ENCODE results near the gene OTUB2. TPM values are rescaled to one million over a fixed set of nuclear protein-coding genes. Genes with fewer than 3 reads are reported as not detected.

Gene OTUB2
- total RNA-seq, 1 donor from 2014 or later = 8.3 TPM

DNA sequence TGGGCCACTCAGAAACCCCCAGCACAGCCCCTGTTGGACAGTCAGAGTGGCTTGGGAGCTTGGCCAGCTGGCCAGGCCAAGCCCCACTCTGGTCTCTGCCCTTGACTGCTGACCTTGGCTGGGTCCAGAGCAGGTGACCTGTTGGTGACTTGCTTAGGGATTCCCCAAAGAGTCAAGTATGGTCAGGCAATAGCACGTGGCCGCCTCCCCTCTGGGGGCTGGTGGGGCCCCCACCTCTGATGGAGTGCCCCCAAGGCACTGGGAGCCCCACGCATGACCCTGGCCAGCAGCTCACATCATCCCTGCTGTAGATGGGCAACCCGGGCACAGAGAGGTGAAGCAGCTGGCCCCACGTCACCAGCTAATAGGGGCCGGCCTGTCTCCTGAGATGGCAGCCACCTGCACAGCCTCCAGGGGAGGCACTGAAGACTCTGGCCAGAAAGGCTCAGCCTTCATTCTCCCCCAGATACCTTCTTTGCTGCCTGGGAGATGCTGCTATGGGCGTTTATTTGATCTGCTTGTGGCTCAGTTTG is 27.2 kb upstream of the OTUB2 start:
- Histone ChIP-seq H3K4me3 (ENCODE audit: low read depth, low read length) (no peak overlapping the region), H3K36me3 (ENCODE audit: control insufficient read depth, insufficient read depth, low read length) (no peaks in the 10 kb centered on the region), H3K27me3 (ENCODE audit: control insufficient read depth, insufficient read depth, low read length) (peaks cover 2% of the 10 kb centered on the region)
- no peak for DNase-seq (ENCODE audit: low read depth)
- TF ChIP-seq, protein P1, sequence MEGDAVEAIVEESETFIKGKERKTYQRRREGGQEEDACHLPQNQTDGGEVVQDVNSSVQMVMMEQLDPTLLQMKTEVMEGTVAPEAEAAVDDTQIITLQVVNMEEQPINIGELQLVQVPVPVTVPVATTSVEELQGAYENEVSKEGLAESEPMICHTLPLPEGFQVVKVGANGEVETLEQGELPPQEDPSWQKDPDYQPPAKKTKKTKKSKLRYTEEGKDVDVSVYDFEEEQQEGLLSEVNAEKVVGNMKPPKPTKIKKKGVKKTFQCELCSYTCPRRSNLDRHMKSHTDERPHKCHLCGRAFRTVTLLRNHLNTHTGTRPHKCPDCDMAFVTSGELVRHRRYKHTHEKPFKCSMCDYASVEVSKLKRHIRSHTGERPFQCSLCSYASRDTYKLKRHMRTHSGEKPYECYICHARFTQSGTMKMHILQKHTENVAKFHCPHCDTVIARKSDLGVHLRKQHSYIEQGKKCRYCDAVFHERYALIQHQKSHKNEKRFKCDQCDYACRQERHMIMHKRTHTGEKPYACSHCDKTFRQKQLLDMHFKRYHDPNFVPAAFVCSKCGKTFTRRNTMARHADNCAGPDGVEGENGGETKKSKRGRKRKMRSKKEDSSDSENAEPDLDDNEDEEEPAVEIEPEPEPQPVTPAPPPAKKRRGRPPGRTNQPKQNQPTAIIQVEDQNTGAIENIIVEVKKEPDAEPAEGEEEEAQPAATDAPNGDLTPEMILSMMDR (IDR thresholded peaks at IDR 0.05; ENCODE audit: insufficient read depth, low read length, poor library complexity, severe bottlenecking) = no peak

DNA sequence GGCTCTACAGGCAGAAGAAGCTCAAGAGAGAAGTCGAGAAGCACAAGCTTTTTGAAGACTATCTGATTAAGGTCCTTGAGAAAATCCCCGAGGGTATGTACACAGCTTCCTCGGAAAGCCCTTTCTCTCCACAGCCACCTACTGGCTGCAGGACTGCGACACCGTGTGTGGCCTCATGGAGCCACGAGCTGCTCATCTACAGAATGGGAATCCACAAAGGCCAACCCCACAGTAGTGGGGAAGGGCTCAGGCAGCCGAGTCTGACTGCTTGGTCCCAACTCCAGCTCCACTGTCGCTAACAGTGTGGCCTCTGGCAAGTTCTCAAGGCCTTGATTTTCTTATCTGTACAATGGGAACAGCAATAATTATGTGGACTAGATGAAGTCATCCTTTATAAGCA is 26.6 kb upstream of the OTUB2 start:
- Histone ChIP-seq H3K36me3 (ENCODE audit: control insufficient read depth, insufficient read depth, low read length) (no peaks in the 10 kb centered on the region), H3K4me3 (ENCODE audit: low read depth, low read length) (no peak overlapping the region), H3K27me3 (ENCODE audit: control insufficient read depth, insufficient read depth, low read length) (peaks cover 4% of the 10 kb centered on the region)
- DNase-seq (ENCODE audit: low read depth) = no peak
- TF ChIP-seq, protein P1 (IDR thresholded peaks at IDR 0.05; ENCODE audit: insufficient read depth, low read length, poor library complexity, severe bottlenecking) = no peak

DNA sequence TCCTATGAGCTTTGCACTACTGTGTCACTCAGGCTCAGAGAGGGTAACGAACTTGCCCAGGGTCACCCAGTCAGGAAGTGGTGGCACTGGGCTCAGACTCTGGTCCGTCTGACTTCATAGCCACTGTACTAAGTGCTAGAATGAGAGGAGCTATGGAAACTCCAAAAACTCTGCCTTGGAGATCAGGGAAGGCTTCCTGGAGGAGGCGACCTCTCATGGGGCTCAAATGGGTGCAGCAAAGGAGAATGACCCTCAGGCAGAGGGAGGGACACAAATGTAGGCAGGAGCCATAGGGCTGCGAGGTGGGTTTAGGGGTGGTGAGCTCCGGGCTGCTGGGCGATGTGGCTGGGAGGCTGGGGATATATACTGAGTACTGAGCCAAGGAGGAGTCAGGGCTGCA is 25.9 kb upstream of the OTUB2 start:
- no peak for DNase-seq (ENCODE audit: low read depth)
- H3K36me3 ChIP-seq (ENCODE audit: control insufficient read depth, insufficient read depth, low read length) = no peaks in the 10 kb centered on the region
- peaks cover 6% of the 10 kb centered on the region for H3K27me3 ChIP-seq (ENCODE audit: control insufficient read depth, insufficient read depth, low read length)
- H3K4me3 ChIP-seq (ENCODE audit: low read depth, low read length) = no peak overlapping the region
- TF ChIP-seq, protein P1 (IDR thresholded peaks at IDR 0.05; ENCODE audit: insufficient read depth, low read length, poor library complexity, severe bottlenecking) = no peak

DNA sequence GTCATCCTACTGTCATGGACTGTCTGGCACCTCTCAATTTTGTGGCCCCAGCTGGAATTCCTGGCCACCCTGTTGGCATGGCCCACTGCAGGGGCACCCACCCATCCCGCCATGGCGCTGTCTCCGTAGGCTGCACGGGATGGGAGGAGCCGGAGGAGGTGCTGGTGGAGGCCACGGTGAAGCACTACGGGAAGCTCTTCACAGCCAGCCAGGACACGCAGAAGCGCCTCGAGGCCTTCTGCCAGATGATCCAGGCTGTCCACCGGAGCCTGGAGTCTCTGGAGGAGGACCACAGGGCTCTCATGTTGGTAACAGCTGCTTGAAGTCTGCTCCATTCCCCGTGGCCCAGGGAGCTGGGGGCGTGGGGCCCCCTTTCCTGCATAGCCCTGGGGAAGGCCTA is 25.1 kb upstream of the OTUB2 start:
- DNase-seq (ENCODE audit: low read depth) = no peak
- H3K4me3 ChIP-seq (ENCODE audit: low read depth, low read length) = no peak overlapping the region
- H3K27me3 ChIP-seq (ENCODE audit: control insufficient read depth, insufficient read depth, low read length) = peaks cover 7% of the 10 kb centered on the region
- H3K36me3 ChIP-seq (ENCODE audit: control insufficient read depth, insufficient read depth, low read length) = no peaks in the 10 kb centered on the region
- TF ChIP-seq, protein P1 (IDR thresholded peaks at IDR 0.05; ENCODE audit: insufficient read depth, low read length, poor library complexity, severe bottlenecking) = no peak

DNA sequence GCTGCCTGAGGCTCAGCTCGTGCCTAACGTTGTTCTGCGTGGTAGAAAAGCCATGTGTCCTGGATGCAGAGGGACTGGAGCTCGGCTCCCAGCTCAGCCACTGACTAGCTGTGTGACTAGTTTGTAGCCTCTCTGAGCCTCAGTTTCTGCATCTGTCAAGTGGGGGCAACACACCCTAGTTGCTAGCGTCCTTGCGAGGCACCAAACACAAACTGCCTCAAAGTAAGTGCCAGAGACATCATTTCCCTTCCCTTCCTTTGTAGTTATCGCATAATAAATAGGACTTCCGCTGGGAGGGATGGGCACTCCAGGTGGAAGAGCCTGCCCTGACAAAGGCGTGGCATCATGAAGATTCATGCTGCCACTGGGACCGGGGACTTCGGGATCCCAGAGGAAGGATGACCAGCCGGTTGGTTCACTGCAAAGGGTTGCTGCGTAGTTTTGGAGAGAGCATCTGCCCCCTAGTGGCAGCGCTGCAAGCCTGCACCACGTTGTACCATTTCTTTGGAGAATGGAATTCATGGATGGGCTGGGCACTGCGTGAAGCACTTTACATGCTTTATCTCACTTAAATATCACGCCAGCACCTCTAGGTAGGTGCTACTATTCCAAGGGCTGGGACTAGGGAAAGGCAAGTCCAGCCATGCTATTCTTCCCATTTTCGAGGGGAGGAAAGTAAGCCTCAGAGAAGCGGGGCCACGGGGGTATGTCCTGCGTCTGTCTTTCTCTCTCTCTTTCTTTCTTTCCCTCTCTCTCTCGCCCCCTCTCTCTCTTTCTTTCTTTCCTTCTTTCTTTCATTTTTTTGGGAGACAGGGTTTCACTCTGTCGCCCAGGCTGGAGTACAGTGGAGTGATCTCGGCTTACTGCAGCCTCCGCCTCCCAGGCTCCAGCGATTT is 24.4 kb upstream of the OTUB2 start:
- DNase-seq (ENCODE audit: low read depth) = no peak
- Histone ChIP-seq H3K4me3 (ENCODE audit: low read depth, low read length) (no peak overlapping the region), H3K27me3 (ENCODE audit: control insufficient read depth, insufficient read depth, low read length) (peaks cover 7% of the 10 kb centered on the region), H3K36me3 (ENCODE audit: control insufficient read depth, insufficient read depth, low read length) (no peaks in the 10 kb centered on the region)
- TF ChIP-seq, protein P1 (IDR thresholded peaks at IDR 0.05; ENCODE audit: insufficient read depth, low read length, poor library complexity, severe bottlenecking) = peak; percentile 97
